NCI-H146 treated with DMSO at 0.1 percent for 48 hours (cell line): ENCODE measurements around the gene TET2.

Experiments
- DNase-seq: peaks from one replicate; lab custom pipeline; 2025; ENCODE audit not compliant: unreplicated experiment; lab: John Stamatoyannopoulos, UW

Gene TET2

DNA sequence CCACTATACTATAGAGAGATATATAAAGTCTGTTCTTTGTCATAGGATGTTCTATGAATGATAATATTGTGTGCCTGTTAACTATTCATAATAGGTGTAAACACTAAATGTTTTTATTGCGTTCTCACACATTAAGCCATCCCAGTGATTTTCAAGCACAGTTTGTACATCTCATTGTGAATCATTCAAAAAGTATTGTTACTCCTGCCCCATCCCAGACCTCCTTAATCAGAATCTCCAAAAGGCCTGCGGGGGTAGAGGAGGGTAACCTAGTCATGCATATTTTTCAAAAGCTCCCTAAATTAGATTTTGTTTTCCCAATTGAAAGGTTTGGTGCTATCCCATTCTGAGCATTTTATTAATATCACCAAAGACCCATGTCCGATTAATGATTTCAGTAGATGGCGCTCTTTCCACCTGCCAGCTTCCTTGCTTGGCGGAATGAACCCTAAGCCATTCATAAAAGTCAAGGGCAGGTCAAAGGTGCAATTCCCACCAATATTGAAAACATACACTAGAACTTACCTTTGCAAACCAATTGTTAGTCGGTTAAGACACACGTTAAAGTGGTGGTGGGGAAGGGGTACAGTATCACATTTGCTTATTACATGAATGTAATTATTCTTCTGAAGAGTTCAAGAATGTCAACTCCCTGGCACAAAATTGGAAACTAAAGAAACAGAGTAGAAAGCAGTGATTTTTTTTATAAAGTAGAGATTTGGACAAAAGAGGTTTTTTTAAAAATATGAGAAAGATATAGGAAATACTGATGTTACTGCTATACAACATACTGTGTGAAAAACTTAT, 5.8 kb upstream of the TET2 start:
- no peak for DNase-seq

- no peak for DNase-seq
These were observed 1.3 kb upstream of the TET2 start for GRCh38 chr4:105145156-105145902.

DNA sequence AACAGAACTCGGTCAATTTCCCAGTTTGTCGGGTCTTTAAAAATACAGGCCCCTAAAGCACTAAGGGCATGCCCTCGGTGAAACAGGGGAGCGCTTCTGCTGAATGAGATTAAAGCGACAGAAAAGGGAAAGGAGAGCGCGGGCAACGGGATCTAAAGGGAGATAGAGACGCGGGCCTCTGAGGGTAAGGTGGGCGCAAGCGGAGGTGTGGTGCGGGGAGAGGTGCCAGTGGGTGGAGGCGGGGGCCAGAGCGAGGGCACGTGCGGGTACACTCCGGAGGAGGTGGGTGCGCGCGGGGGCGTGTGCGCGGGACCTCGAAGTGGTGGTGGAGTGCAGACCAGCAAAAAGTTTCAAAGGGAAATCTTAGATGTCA, 787 bp upstream of the TET2 start:
- no peak for DNase-seq

- DNase-seq, result no peak
These were observed 408 bp downstream of the TET2 start for GRCh38 chr4:105147016-105147552.

DNA sequence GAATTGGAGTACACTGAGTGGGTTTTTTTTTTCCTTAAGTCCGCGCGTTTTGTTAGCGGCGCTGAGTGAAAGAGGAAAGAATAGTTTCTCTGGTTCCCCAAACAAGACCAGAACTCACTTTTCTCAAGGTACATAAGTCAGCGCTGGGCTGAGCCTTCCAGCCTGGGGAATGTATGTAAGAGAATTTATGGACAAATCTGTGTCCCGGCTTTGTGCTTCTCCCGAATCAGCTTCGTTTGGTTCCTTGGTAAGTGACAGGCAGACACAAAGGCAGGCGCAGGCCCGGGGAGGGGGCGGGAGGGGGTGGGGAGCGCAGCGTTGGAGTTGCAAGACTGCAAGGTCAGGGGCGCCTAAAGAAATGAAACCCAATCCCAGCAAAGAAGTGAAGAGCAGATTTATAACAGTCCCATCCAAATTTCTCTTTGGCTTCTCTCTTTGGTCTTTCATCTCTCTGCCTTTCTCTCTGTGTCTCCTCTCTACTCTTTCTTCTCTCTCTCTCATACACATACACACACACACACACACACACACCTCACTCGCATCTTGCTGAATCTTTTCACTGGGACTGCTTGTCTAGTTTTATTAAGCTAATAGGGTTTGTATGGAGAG, 981 bp downstream of the TET2 start:
- DNase-seq, result no peak

DNA sequence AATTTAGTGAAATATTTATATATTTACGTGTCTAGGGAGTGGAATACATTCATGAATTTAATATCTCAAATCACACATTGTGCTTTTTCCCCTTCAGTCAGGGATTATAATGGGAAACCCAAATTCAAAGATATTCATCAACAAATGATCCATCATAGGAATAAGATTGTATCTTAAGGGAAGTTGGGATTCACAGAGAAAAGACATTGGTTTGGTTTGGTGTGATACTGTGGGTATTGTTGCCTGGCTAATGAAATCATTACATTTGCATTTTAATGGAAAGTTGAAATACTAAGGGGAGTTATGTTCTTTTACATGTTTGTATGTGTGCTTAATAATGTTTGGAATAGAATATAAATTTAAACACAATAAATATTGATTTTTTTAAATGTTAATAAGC, 1.7 kb downstream of the TET2 start:
- no peak for DNase-seq

- no peak for DNase-seq
These were observed 2.1 kb downstream of the TET2 start for GRCh38 chr4:105148776-105149175.

- no peak for DNase-seq
These were observed 3.1 kb downstream of the TET2 start for GRCh38 chr4:105149771-105150170.

DNA sequence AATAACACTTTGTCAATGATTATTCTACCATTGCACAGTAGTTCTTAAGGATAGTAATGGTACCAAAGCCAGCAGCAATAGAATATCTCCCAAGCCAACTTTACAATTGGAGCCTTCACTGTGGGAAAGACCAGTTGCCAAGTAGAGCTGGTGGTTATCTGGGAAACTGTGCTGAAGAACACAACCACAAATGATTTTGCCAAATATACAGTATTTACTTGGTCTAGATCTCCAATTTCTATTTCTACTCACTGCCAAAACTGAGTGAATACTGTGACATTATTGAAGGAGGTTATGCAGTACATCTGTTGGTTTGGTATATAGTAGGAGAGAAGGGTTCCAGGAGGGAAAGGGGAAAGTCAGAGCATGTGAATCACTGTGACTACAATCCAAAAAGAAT, 3.8 kb downstream of the TET2 start:
- DNase-seq, result no peak

- no peak for DNase-seq
These were observed 7.1 kb downstream of the TET2 start for GRCh38 chr4:105153749-105154148.

DNA sequence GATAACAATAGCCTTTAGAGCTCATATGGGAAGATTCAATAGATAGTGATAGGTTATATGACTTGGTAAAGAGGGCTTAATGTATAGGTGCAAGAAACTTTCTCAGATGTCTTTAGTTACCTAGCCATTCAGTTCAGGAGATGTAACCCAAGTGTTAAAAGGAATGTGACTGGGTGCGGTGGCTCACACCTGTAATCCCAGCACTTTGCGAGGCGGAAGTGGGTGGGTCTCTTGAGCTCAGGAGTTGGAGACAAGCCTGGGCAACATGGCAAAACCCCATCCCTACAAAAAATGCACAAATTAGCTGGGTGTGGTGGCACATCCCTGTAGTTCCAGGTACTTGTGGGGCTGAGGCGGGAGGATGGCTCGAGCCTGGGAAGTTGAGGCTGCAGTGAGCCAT, 7.9 kb downstream of the TET2 start:
- DNase-seq, result no peak

DNA sequence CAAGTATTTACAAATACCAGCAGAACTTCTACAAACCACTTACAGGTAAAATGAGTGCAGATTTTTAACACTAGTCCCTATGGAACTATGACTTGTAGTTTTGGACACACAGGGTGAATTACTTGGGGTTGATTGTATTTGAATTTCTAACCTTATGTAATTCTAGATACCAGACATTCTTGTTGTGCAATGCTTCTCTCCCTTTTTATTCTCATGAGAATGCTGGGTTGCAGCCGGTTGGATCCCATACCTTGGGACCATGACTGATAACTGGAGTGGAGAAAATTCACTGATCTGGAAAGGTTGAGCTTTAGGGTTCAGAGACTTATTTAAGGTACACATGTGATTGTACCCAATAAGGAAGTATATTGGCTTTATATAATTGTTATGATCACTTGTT, 8.8 kb downstream of the TET2 start:
- DNase-seq, result no peak

GRCh38 chr4:105158837-105159236, 12.2 kb downstream of the TET2 start:
- no peak for DNase-seq

- no peak for DNase-seq
These were observed 15.6 kb downstream of the TET2 start for GRCh38 chr4:105162123-105162796.

- DNase-seq, result no peak
These were observed 17.9 kb downstream of the TET2 start for GRCh38 chr4:105164548-105164947.

- DNase-seq, result no peak
These were observed 19.4 kb downstream of the TET2 start for GRCh38 chr4:105166066-105166465.

DNA sequence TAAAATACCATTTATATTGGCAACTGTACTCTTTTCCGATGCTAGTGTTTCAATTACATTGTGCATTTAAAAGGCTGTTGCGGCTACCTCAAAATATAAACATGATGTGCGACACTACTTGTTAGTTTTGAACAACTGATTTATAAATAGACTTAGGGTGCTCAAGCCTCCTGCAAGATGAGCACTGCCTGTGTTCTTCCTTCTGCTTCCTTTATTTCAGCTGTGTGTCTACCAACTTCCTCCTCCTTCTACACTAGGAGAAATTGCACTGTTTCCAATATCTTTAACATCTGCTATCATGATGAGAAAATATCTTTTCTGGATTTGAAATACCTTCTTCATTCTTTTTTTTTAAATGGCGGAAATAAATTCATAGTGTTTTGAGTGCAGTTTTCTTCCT, 24.0 kb downstream of the TET2 start:
- DNase-seq, result no peak

GRCh38 chr4:105171912-105172311, 25.2 kb downstream of the TET2 start:
- no peak for DNase-seq

DNA sequence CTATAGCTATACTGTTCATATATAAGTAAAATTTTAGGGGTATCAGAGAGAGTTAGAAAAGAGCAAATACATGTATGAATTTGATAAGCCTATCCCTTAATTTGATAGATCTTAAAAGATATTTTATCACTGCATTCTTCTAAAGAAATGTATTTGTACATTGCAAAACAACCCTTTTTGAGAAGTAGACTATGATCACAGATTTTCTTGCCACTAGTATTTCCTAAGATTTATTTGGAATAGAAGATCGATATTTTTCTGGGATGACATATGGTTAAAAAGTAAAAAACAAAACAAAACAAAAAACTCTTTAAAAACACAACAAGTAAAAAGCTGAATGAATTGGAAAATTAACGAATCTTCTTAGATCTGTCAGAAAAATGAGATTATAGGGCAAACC, 27.4 kb downstream of the TET2 start:
- DNase-seq, result no peak

GRCh38 chr4:105179539-105180401, 33.1 kb downstream of the TET2 start:
- no peak for DNase-seq
